Measurements from ENCODE around the gene THAP3.
"Not testable (repeated sequence)": the region's sequence is repeated elsewhere in the genome, so short reads cannot be mapped to it uniquely, and the experiment has no call there.

THAP3 gene

DNA sequence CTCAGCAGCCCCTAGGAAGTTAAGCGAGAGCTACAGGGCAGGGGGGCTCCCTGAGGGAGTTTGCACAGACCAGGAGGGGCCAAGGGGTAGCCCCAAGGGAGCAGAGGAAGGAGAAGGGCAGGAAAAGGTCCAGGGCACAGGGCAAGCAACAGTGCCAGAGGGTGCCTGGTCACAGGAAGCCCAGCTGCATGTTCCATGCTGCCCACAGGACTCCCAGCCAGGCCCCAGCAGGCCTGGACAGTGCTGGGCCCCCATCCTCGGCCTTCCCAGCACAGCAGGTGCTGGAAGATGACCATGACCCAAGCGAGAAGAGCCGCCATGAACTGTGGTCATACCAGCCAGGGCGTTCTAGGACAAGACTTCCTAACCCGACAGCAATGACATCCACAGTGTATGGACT is 33.0 kb upstream of the THAP3 start:
- DNase-seq: no peak

GRCh38 chr1:6592441-6592840 is 32.2 kb upstream of the THAP3 start:
- DNase-seq: no peak

DNA sequence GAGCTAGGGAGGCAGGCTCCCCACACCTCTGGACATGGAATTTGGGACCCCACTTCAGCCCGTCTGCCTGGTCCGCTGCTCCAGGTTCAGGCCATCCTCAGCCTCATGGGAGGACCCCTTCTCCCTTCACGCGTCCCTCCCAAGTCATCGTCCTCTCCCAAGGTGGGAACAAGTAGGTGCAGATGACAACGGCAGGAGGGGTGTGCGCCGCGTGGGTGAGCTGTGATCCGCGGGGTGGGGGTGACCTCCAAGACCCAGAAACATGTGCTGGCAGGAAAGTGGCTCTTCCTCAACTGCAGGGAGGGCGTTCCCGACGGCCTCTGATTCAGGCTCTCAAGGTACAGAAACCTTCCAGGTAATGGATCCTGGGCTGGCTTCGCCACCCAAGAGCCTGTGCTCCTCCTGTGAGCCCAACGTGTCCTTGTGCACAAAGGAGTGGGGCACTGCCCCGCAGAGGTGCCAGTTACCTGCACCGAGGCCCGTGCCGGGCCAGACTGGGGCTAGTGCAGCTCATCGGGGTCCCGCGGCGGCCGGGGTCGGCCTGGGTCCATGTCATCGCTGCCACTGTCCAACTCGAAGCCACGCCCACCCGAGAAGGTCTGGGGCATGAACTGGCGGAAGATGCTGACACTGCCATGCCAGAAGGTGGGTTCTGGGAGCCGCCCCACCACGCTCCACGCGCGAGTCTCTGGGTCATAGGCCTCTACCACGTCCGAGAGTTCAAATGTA is 31.6 kb upstream of the THAP3 start:
- no peak for DNase-seq

GRCh38 chr1:6593810-6594209 is 30.9 kb upstream of the THAP3 start:
- no peak for DNase-seq

DNA sequence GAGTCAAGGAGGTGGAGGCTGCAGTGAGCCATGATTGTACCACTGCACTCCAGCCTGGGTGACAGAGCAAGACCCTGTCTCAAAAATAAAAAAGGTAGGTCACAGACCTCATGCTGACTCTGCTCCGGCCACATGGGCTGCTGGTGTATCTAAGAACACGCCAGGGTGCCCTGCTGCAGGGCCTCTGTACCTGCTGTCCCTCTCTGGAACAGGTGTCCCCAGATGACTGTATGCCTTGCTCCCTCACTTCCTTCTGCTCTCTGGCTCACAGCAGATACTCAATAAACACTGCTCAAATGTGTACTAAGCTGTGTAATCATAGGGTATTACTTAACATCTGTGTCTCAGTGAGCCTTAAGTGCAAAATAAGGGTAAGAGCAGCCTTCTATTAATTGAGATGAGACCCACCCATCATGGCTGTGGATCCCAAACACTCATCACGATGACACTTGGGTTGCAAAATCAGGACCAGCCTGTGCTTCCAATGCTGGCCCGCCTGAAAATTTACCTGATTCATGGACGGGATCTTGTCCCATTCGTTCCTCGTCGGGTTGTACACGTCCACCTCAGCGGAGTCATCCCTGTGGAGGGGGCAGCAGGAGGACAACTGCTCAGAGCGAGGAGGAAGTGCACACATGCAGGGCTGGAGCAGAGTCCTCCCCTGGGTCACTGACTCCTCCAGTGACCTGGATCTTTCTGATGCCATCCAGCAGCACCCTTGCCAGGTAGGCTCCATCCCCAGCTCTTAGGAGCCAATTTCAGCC is 29.5 kb upstream of the THAP3 start:
- DNase-seq: no peak

GRCh38 chr1:6596351-6596750 is 28.3 kb upstream of the THAP3 start:
- DNase-seq: no peak

- no peak for DNase-seq
Measured at GRCh38 chr1:6596886-6597776, 27.5 kb upstream of the THAP3 start.

- no peak for DNase-seq
Measured at GRCh38 chr1:6597777-6598131, 26.9 kb upstream of the THAP3 start.

DNA sequence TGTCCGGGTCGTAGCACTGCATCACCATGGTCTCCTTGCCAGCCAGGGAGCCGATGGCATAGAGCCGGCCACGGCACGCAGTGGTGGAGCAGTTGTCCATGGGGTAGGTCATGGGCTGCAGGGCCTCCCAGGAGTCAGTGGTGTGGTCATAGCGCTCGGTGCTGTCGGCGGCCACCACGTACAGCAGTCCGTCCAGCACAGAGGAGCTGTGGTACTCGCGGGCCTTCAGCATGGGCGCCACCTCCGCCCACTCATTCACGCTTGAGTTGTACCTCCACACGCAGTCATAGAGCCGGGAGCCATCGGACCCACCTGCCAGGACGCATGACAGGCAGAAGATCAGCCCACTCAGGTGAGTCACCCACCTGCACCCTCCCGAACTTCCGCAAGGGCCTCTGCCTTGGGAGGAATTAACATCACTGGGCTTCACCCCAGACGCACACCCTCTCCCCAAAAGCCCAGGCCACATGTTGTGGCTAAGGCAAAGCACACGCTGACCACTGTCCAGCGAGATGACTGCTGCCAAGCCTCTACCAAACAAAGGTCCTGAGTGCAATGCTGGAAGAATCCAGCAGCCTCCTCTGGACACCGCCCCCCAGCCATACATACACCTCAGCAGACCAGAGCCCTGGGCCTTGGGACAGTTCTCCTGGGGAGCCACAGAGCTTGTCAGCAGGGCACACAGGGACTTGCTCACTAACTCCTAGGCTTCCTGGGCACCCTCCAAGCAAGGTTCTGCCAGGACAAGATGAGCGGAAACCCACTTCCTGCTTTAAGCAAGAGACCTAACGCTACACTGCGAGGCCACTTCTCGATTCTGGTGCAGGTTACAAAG is 25.3 kb upstream of the THAP3 start:
- no peak for DNase-seq

- not testable (repeated sequence) for DNase-seq
Measured at GRCh38 chr1:6599991-6600390, 24.7 kb upstream of the THAP3 start.

DNA sequence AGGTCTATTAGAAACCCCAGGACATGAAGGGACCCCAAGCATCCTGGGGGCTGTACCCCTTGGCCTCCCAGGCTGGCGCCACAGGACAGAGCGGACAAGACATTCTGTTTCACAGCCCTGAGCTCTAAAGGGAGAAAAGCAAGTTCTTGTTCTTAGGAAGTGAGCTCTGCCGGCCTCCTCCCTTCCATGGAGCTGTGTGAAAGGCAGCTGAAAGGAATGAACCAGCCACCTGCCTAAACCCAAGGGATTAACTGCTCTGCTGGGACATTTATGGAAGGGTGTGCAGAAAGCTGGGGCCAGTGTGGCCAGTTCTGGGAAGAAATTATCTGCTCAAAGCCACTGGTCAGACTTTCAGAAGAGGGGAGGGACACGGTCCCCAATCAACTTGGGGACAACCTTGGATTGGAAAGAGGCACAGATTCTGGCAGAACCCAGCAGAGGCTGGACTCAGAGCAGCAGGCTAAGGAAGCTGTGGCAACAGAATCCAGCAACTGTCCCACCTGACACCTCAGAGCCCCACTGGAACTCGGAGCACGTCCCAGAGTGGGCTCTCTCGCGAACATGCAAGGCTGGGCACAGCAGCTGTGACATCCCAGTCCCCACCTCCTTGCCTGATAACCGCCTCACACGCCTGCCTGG is 24.1 kb upstream of the THAP3 start:
- no peak for DNase-seq

- DNase-seq: no peak
Measured at GRCh38 chr1:6601049-6601922, 23.4 kb upstream of the THAP3 start.

DNA sequence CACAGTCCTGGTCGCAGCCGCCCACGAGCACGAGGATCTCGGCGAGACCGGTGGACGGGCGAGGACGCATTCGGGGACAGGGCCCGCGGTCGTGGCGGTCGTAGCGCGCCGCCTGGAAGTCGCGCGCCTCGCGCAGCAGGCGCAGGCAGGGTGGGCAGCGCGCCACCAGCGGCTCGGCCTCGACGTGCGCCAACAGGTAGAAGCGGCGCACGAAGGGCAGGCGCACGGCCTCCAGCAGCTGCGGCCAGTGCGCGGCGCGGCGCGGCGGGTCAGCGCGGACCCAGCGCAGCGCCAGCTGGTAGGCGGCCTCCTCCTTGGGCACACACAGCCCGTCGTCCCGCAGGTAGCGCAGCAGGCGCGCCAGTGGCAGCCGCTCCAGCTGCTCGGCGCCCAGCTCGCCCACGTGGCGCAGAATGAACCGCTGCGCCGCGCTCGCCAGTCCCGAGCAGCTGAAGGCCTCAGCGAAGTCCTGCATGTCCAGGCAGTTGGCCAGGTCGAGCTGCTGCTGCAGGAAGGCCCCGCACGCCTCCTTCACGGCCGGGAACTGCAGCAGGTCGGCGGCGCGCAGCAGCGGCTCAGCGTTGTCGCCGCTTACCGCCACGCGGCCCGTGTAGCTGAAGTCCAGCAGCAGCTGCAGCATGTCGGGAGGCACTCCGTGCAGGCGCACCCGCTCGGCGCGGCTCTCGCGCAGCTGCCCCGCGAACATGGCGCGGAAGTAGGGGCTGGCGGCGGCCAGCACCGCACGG is 22.6 kb upstream of the THAP3 start:
- DNase-seq: no peak

- peak; percentile 34 for DNase-seq
Measured at GRCh38 chr1:6602669-6603237, 21.9 kb upstream of the THAP3 start, which contains the start of gene KLHL21. KLHL21 (minus strand) TSS chr1:6602869; CDS start chr1:6602817, 52 bp downstream.

DNA sequence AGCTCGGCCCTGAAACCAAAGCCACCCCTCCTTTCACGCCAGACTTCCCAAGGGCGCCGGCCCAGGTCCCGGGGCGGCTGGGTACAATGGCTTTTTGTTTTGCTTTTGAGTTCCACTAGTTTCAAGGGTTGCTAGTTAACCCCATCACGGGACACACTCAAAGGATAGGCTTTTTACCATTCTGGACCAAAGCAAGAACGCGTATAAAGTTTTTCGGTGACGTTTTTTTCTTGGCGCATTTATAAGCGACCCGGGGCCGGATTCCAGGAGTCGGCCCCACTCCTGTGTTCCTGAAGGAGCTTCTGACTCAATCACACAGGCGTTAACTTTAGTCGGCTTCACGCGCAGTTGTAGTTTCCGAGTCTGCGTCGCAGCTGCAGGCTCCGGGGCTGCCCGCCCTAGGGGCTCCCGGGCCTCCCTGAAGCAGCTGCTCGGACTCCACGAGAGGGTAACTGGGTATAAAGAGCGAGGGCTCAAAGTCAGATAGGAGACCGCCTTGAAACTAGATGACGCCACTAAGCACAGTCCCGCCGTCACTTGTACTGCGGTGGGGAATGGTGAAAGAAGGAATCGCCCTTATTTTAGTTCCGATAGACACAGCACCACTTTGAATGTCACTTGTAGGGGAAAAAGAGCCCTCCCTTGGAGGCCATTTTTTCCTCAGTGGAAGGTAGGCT is 21.3 kb upstream of the THAP3 start:
- DNase-seq: no peak

DNA sequence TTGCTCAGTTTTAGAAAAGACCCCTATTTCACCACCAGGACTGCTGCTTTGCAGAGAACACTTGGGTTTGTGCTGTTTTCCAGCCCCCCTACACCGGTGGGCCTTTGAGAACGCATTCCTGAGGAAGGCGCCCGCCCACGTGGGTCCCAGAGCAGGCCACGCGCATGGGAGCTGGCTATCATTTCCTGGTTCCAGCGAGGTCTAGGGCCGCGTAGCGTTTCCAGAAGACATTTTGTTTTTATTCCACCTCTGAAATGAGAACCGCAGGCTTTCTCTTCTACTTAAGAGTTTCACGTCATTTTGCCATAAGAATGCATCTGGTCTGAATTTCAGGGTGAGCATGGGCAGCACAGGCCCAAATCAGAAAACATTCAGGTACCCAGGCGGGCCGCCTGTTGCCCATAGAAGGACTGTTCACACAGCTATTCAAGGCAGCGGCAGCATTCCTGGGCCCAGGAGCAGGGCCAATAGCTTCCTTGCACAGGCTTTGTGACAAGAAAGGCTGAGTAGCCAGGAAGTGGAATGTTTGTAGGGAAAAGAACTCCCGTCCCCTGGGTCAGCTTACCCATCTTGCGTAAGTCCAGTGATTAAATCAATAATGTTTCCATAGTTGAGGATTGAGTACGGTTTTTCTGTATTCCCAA is 20.6 kb upstream of the THAP3 start:
- no peak for DNase-seq

- peak; percentile 4 for DNase-seq
Measured at GRCh38 chr1:6612641-6613360, 11.9 kb upstream of the THAP3 start.
